Activated T-helper 2 cell treated with anti-CD3 and anti-CD28 coated beads, Interferon-gamma antibody, Interleukin-2, Interleukin-4, amounts not matched to agents 10 μg/mL and 5 μg/mL and 100 μg/mL, durations not matched to agents 14 hours and 24 hours and 36 hours (primary cell): Measurements from ENCODE around the gene NPAS3. TPM values are rescaled to one million over a fixed set of nuclear protein-coding genes. Genes with fewer than 3 reads are reported as not detected.

ENCODE experiments used
- DNase-seq: peaks from one replicate; pipeline ENCODE4 v3.0.0; 2021; ENCODE audit warnings: low spot score
- H3K27ac Mint-ChIP-seq: one replicate; pipeline ENCODE4 v1.8.0; 2021; ENCODE audit warnings: mixed read lengths
- H3K27me3 Mint-ChIP-seq: one replicate; pipeline ENCODE4 v1.8.0; 2021; ENCODE audit warnings: low read depth, mixed read lengths
- H3K36me3 Mint-ChIP-seq: one replicate; pipeline ENCODE4 v1.8.0; 2021; ENCODE audit warnings: low read depth, mixed read lengths
- H3K4me1 Mint-ChIP-seq: one replicate; pipeline ENCODE4 v1.8.0; 2021; ENCODE audit warnings: low read depth, mixed read lengths
- H3K4me3 Mint-ChIP-seq: one replicate; pipeline ENCODE4 v1.8.0; 2021; ENCODE audit warnings: low read depth, mild to moderate bottlenecking, moderate library complexity, mixed read lengths
- H3K9me3 Mint-ChIP-seq: one replicate; pipeline ENCODE4 v1.8.0; 2021; ENCODE audit warnings: mixed read lengths
- intact Hi-C: fragments of 100-400 bp; cut with micrococcal nuclease; formaldehyde crosslinking; loops from one replicate; pipeline ENCODE4 v1.15.1; 2023
- total RNA-seq: library from RNA; stranded (reverse); gene quantifications from 2 replicates; pipeline ENCODE4 v1.2.3, GENCODE V29; 2022

NPAS3 gene
- total RNA-seq, 1 donor from 2014 or later: not detected

- Mint-ChIP-seq H3K4me1 (no peaks in the 10 kb centered on the region), H3K27ac (no peak overlapping the region), H3K27me3 (no peaks in the 10 kb centered on the region), H3K4me3 (no peak overlapping the region), H3K36me3 (no peaks in the 10 kb centered on the region), H3K9me3 (peaks cover 12% of the 10 kb centered on the region)
- intact Hi-C loops: no loop called here
- no peak for DNase-seq
Observed at GRCh38 chr14:33039311-33039710, 100.6 kb downstream of the NPAS3 start.

DNA sequence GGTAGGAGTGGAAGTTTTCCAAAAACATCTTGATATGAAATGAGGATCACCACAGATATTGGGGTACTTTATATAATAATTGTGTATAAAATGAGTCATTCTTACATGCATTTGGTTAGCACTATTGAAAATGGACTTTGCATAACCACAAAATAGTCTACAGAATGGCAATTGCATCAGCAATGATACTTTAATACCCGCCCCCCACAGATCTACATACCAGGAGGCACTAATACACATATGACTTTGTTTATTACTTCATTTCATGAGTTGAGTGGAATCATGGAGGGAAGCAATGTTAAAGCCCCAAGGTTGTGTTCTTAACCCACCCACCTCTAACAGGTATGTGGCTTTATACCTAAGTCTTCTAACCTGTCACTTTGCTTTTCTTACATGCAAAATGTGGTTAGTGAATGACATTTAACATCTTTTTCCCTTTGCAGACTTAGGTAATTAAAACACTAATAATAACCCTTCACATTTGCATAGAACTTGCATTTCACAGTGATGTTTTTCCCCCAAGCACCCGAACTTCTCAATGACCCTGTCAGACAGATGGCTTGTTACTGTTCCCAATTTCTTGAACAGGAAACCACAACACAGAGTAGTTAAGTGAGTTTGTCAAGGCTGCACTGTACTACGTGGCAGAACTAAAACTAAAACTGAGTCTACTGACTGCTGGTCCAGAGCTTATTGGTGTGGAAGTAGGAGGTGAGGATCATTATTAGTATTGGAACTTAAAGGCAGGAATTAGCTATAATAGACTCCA, 101.9 kb downstream of the NPAS3 start:
- H3K9me3 Mint-ChIP-seq: peaks cover 24% of the 10 kb centered on the region
- DNase-seq: no peak
- no peaks in the 10 kb centered on the region for H3K27me3 Mint-ChIP-seq
- H3K36me3 Mint-ChIP-seq: no peaks in the 10 kb centered on the region
- no peak overlapping the region for H3K4me3 Mint-ChIP-seq
- H3K4me1 Mint-ChIP-seq: no peaks in the 10 kb centered on the region
- intact Hi-C loops: no loop called here
- H3K27ac Mint-ChIP-seq: no peak overlapping the region

- intact Hi-C loops: no loop called here
- DNase-seq: no peak
- H3K4me1 Mint-ChIP-seq: no peaks in the 10 kb centered on the region
- H3K36me3 Mint-ChIP-seq: no peaks in the 10 kb centered on the region
- peaks cover 29% of the 10 kb centered on the region for H3K9me3 Mint-ChIP-seq
- no peaks in the 10 kb centered on the region for H3K27me3 Mint-ChIP-seq
- H3K4me3 Mint-ChIP-seq: no peak overlapping the region
- no peak overlapping the region for H3K27ac Mint-ChIP-seq
Observed at GRCh38 chr14:33042591-33042990, 103.9 kb downstream of the NPAS3 start.

- H3K4me3 Mint-ChIP-seq: no peak overlapping the region
- H3K4me1 Mint-ChIP-seq: no peaks in the 10 kb centered on the region
- no peaks in the 10 kb centered on the region for H3K27me3 Mint-ChIP-seq
- no peak for DNase-seq
- H3K27ac Mint-ChIP-seq: no peak overlapping the region
- H3K36me3 Mint-ChIP-seq: no peaks in the 10 kb centered on the region
- peaks cover 32% of the 10 kb centered on the region for H3K9me3 Mint-ChIP-seq
- intact Hi-C loops: no loop called here
Observed at GRCh38 chr14:33045760-33046159, 107.1 kb downstream of the NPAS3 start.

DNA sequence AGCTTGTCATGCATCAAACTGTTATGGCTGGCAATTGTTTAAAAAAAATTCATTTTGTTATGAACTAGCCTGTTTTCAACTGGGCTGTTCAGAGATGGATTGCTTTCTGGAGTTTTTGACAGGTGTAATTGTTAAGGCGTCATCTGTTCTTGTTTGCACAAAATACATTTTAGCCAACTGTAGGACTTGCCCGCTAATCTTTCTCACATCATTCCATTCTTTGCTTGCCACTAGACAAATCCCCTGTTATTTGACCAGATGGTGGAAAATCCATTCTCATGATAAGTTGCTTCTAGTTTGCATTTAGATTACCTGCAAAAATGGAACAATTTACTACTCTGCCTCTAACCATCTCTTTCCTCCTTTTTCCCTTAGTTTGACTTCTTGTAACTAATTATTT, 114.3 kb downstream of the NPAS3 start:
- Mint-ChIP-seq H3K27ac (no peak overlapping the region), H3K36me3 (no peaks in the 10 kb centered on the region), H3K4me1 (no peaks in the 10 kb centered on the region), H3K9me3 (peaks cover 3% of the 10 kb centered on the region), H3K4me3 (no peak overlapping the region), H3K27me3 (no peaks in the 10 kb centered on the region)
- no peak for DNase-seq
- intact Hi-C loops: no loop called here

DNA sequence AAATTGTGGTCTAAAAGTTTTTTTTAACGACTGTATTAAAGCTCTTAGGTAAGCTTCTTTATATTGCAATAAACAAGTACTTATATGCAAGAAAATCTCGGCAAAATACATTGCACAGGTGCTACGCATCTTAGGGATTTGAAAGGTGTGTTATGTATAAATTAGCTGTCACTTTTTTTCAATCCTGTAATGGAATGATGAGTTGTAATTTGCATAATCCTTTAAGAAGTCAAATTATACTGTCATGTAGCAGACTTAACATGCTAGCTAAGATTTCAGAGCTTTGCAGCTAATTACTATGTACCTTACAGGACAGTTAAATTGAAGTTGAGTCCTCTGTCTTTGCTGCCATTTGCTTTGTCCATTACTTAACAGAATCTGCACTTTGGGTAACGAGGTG, 117.5 kb downstream of the NPAS3 start:
- no peak for DNase-seq
- H3K27ac Mint-ChIP-seq: no peak overlapping the region

GRCh38 chr14:33057585-33057984, 118.9 kb downstream of the NPAS3 start:
- Mint-ChIP-seq H3K27ac (no peak overlapping the region), H3K36me3 (no peaks in the 10 kb centered on the region), H3K9me3 (peaks cover 11% of the 10 kb centered on the region), H3K4me3 (no peak overlapping the region), H3K27me3 (no peaks in the 10 kb centered on the region), H3K4me1 (no peaks in the 10 kb centered on the region)
- no peak for DNase-seq
- intact Hi-C loops: no loop called here

More for the DNA sequence above, 117.5 kb downstream of the NPAS3 start:
- intact Hi-C loops: no loop called here
- Mint-ChIP-seq H3K4me1 (no peaks in the 10 kb centered on the region), H3K9me3 (peaks cover 11% of the 10 kb centered on the region), H3K27me3 (no peaks in the 10 kb centered on the region), H3K4me3 (no peak overlapping the region), H3K36me3 (no peaks in the 10 kb centered on the region)

DNA sequence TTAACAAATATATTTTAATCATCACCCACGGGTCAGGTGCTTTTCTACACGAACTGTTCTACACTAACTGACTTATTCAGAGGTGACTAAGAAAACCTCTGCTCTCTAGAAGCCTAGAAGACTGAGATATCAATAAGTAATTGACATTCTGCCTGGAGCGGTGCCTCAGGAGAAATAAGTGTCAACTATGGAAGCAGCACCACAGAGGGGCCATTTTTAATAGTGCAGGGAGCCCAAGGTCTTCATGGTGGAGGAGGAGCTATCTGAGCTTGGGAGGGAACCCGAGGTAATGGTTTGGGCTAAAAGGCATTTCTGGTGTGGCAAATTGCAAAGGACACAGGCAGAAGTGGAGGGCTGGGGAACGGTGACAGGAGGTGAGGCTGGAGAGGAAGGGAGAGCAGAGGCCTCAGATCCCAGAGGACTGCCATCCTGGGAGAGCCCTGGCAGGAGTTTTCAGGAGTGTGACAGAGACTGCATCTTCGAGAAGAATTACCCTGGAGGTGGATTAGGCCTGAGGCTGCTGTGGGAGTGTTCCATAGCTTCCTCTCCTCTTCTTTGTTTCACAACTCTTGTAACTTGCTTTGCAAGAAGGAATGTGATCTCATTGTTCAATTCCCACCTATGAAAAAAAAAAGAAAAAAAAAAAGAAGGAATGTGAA, 123.1 kb downstream of the NPAS3 start:
- Mint-ChIP-seq H3K9me3 (peaks cover 11% of the 10 kb centered on the region), H3K4me3 (no peak overlapping the region), H3K27me3 (no peaks in the 10 kb centered on the region), H3K36me3 (no peaks in the 10 kb centered on the region), H3K27ac (no peak overlapping the region), H3K4me1 (no peaks in the 10 kb centered on the region)
- DNase-seq: no peak
- intact Hi-C loops: no loop called here

- H3K36me3 Mint-ChIP-seq: no peaks in the 10 kb centered on the region
- H3K4me1 Mint-ChIP-seq: no peaks in the 10 kb centered on the region
- H3K27me3 Mint-ChIP-seq: no peaks in the 10 kb centered on the region
- intact Hi-C loops: no loop called here
- DNase-seq: no peak
- peaks cover 13% of the 10 kb centered on the region for H3K9me3 Mint-ChIP-seq
- H3K27ac Mint-ChIP-seq: no peak overlapping the region
- H3K4me3 Mint-ChIP-seq: no peak overlapping the region
Observed at GRCh38 chr14:33062476-33062875, 123.8 kb downstream of the NPAS3 start.

DNA sequence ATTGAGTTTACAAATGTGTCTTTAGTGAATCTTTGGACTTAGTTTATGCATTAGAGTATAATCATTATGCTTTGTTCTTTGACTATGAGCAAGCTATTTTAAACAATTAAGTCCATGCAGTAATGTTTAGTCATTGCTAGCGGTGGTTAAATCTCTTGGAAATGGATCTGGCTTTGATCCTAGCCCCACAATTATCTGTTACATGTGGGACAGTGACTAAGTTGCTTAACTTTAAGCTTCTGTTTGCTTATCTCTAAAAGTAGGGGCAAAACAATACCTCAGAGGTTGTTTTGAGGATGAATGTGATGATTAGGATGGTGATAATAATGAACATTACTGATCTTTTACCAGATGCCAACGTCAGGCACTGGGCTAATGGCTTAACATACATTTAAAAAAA, 124.2 kb downstream of the NPAS3 start:
- Mint-ChIP-seq H3K9me3 (peaks cover 17% of the 10 kb centered on the region), H3K36me3 (no peaks in the 10 kb centered on the region), H3K4me3 (no peak overlapping the region), H3K4me1 (no peaks in the 10 kb centered on the region), H3K27ac (no peak overlapping the region), H3K27me3 (no peaks in the 10 kb centered on the region)
- intact Hi-C loops: no loop called here
- no peak for DNase-seq

- no peaks in the 10 kb centered on the region for H3K27me3 Mint-ChIP-seq
- peaks cover 14% of the 10 kb centered on the region for H3K9me3 Mint-ChIP-seq
- DNase-seq: no peak
- intact Hi-C loops: no loop called here
- no peak overlapping the region for H3K4me3 Mint-ChIP-seq
- no peaks in the 10 kb centered on the region for H3K36me3 Mint-ChIP-seq
- H3K27ac Mint-ChIP-seq: no peak overlapping the region
- no peaks in the 10 kb centered on the region for H3K4me1 Mint-ChIP-seq
Observed at GRCh38 chr14:33063521-33063920, 124.8 kb downstream of the NPAS3 start.

DNA sequence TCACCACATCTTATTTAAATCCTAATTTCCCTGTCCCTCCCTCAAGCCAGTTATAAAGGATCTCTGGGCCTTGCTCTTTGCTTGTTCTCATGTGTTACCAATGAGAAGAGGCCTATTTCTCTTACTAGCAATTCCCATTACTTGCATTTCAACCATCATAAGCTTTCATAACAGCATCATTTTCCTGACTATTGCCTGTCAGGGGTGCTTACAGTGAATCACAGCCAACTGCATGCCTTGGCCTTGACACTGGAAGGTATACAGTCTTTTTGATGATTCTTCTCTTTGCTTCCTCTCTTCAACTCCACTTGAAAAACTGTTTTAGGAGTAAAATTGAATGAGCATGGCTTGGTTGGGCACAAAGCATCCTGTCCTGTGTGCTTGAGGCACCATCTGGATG, 127.0 kb downstream of the NPAS3 start:
- H3K36me3 Mint-ChIP-seq: no peaks in the 10 kb centered on the region
- no peaks in the 10 kb centered on the region for H3K4me1 Mint-ChIP-seq
- intact Hi-C loops: no loop called here
- no peak for DNase-seq
- H3K4me3 Mint-ChIP-seq: no peak overlapping the region
- H3K27ac Mint-ChIP-seq: no peak overlapping the region
- no peaks in the 10 kb centered on the region for H3K27me3 Mint-ChIP-seq
- peaks cover 6% of the 10 kb centered on the region for H3K9me3 Mint-ChIP-seq

DNA sequence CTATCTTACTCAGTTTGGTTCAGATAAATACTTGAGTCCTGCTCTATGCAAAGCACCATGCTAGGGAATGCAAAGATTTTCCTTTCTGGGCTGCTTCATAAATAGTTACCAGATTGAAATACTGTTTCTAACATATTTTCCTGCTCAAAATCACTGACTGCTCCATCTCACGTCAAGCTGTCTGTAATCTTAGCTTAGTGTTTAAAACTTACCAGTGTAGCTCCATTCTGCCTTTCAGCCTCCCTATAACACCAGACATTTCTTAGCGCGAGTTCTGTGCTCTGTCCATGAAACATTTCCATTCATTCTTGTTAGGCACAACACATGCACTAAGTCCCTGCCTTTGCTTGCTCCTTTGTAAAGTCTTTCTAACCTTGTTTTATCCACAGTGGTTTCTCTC, 129.4 kb downstream of the NPAS3 start:
- Mint-ChIP-seq H3K4me1 (no peaks in the 10 kb centered on the region), H3K36me3 (no peaks in the 10 kb centered on the region), H3K9me3 (peaks cover 6% of the 10 kb centered on the region), H3K4me3 (no peak overlapping the region), H3K27ac (no peak overlapping the region), H3K27me3 (no peaks in the 10 kb centered on the region)
- intact Hi-C loops: no loop called here
- DNase-seq: no peak
